K562 (cell line): ENCODE data around the gene GATAD2B. TPM values are rescaled to one million over a fixed set of nuclear protein-coding genes. Genes with fewer than 3 reads are reported as not detected.

ENCODE experiments used
- ATAC-seq: fragments of 200-7000 bp; cut with Tn5 transposase; 3 replicates; pipeline ENCODE4 v1.9.1; 2020; ENCODE audit warnings: moderate library complexity
- BruUV-seq: library from RNA; stranded (reverse); fragments of 400-500 nt; replicated peaks from 2 replicates; lab custom pipeline; 2021; lab: Mats Ljungman, UMichigan
- CTCF ChIA-PET: fragments of 300-600 bp; formaldehyde crosslinking; extraction: SDS; loops from one replicate; lab custom pipeline; 2021; ENCODE audit warnings: low intra/inter-chr PET ratio; lab: Yijun Ruan, JAX
- POLR2A ChIA-PET: fragments of 300-600, 350-650 bp; sonication (Branson Sonifier 250); formaldehyde crosslinking; extraction: SDS; loops from one replicate; lab custom pipeline; 2021; ENCODE audit warnings: antibody characterized with exemption, inconsistent platforms; lab: Yijun Ruan, JAX
- DNase-seq, 4 experiments: peaks; one replicate each; pipeline versions ENCODE4 v3.0.0 to v3.0.0-alpha.2; 2011 to 2018; ENCODE audit warnings: low spot score in 3 of 4, mixed read lengths in 3 of 4; ENCODE audit errors: extremely low read depth in 1 of 4
- FAIRE-seq: peaks from 2 replicates; lab custom pipeline; 2011; peaks lifted over from hg19 to GRCh38; lab: Jason Lieb, UNC
- H2AFZ ChIP-seq: 2 replicates; pipeline ENCODE4 v1.6.0; 2011; ENCODE audit warnings: low read depth, low read length, control low read depth, inconsistent platforms
- H3K27ac ChIP-seq: fragments of 200-600 bp; 3 replicates; pipeline ENCODE4 v1.8.0; 2011; ENCODE audit warnings: low read depth, mild to moderate bottlenecking, control low read depth, inconsistent platforms, low read length, moderate library complexity, mixed read lengths; ENCODE audit errors: extremely low read depth
- H3K27me3 ChIP-seq, 2 experiments: fragments of 300-600 bp in 1 of 2; 2 replicates in 1 of 2; 3 replicates in 1 of 2; pipeline versions ENCODE4 v1.6.0 to v1.8.0; 2011; ENCODE audit warnings: inconsistent platforms in 2 of 2, low read length in 2 of 2, mild to moderate bottlenecking in 1 of 2, mixed read lengths in 1 of 2, moderate library complexity in 1 of 2; ENCODE audit not compliant: control insufficient read depth in 2 of 2, insufficient read depth in 2 of 2
- H3K36me3 ChIP-seq: fragments of 300-600 bp; 3 replicates; pipeline ENCODE4 v1.8.0; 2011; ENCODE audit warnings: mild to moderate bottlenecking, low read length, inconsistent platforms; ENCODE audit not compliant: control insufficient read depth, insufficient read depth
- H3K4me1 ChIP-seq, 2 experiments: fragments of 200-600 bp in 1 of 2; replicated peaks in 1 of 2; 2 replicates in 1 of 2; 3 replicates in 1 of 2; pipeline versions ENCODE4 v1.5.1 to v1.8.0; 2011; ENCODE audit warnings: inconsistent platforms in 2 of 2, low read length in 2 of 2, mild to moderate bottlenecking in 1 of 2, mixed read lengths in 1 of 2, moderate library complexity in 1 of 2; ENCODE audit not compliant: control insufficient read depth in 2 of 2, insufficient read depth in 2 of 2
- H3K4me2 ChIP-seq: 2 replicates; pipeline ENCODE4 v1.6.1; 2011; ENCODE audit warnings: low read length, control low read depth, inconsistent platforms, mixed read lengths; ENCODE audit not compliant: insufficient read depth
- H3K4me3 ChIP-seq: fragments of 200-600 bp; sonication (generic), shearing (Covaris generic); 2 replicates; pipeline ENCODE4 v1.5.1; 2016; ENCODE audit warnings: control low read depth, inconsistent platforms
- H3K79me2 ChIP-seq: fragments of 200-600 bp; 3 replicates; pipeline ENCODE4 v1.8.0; 2011; ENCODE audit warnings: low read length, inconsistent platforms; ENCODE audit not compliant: control insufficient read depth, insufficient read depth
- H3K9ac ChIP-seq, 2 experiments: 2 replicates each; pipeline versions ENCODE4 v1.6.0 to v1.6.1; 2011; ENCODE audit warnings: low read depth in 2 of 2, low read length in 2 of 2, control low read depth in 1 of 2, inconsistent platforms in 1 of 2, mild to moderate bottlenecking in 1 of 2, mixed read lengths in 1 of 2; ENCODE audit not compliant: insufficient read depth in 1 of 2
- H3K9me1 ChIP-seq: one replicate; pipeline ENCODE4 v1.6.0; 2011; ENCODE audit warnings: inconsistent platforms, mild to moderate bottlenecking, low read length, moderate library complexity; ENCODE audit not compliant: control insufficient read depth, insufficient read depth
- H3K9me3 ChIP-seq: replicated peaks from 2 replicates; pipeline ENCODE4 v1.5.1; 2011; ENCODE audit warnings: low read depth, low read length, inconsistent platforms; ENCODE audit not compliant: control insufficient read depth, insufficient read depth
- H4K20me1 ChIP-seq: replicated peaks from 2 replicates; pipeline ENCODE4 v1.6.1; 2011; ENCODE audit warnings: low read length, inconsistent platforms, mixed read lengths; ENCODE audit not compliant: control insufficient read depth, insufficient read depth
- DIDO1 ChIP-seq: fragments of 450-650 bp; IDR thresholded peaks from 2 replicates; pipeline ENCODE4 v1.6.1; 2016; ENCODE audit warnings: low read depth, missing biosample characterization, missing genetic modification characterization
- KAT7 ChIP-seq: sonication (generic); formaldehyde crosslinking; IDR thresholded peaks from 2 replicates; pipeline ENCODE4 v1.8.0; 2022; ENCODE audit warnings: missing genetic modification reagents, mild to moderate bottlenecking, borderline replicate concordance
- LEF1 ChIP-seq: fragments of 450-650 bp; IDR thresholded peaks from 2 replicates; pipeline ENCODE4 v1.6.1; 2016; ENCODE audit warnings: mild to moderate bottlenecking
- PPARD ChIP-seq: fragments of 250-450 bp; sonication (Bioruptor Pico); IDR thresholded peaks from 2 replicates; pipeline ENCODE4 v1.8.0; 2022; ENCODE audit warnings: inconsistent platforms, mild to moderate bottlenecking, moderate library complexity
- SOX6 ChIP-seq: fragments of 450-650 bp; IDR thresholded peaks from 2 replicates; pipeline ENCODE4 v1.6.1; 2014; ENCODE audit warnings: mild to moderate bottlenecking
- TARDBP ChIP-seq: fragments of 450-650 bp; IDR thresholded peaks from 2 replicates; pipeline ENCODE4 v1.6.1; 2016
- TCF7 ChIP-seq: sonication (generic); IDR thresholded peaks from 2 replicates; pipeline ENCODE4 v1.6.1; 2016; ENCODE audit warnings: antibody characterized with exemption, borderline replicate concordance
- ZMIZ1 ChIP-seq, 2 experiments: fragments of 150-350 bp in 1 of 2; IDR thresholded peaks; 2 replicates each; pipeline ENCODE4 v1.6.1; 2012 to 2016; ENCODE audit warnings: low read depth in 2 of 2, low read length in 2 of 2, mild to moderate bottlenecking in 1 of 2, moderate library complexity in 1 of 2
- ZNF184 ChIP-seq: sonication (generic); formaldehyde crosslinking; IDR thresholded peaks from 2 replicates; pipeline ENCODE4 v1.5.0; 2020; ENCODE audit warnings: missing genetic modification reagents
- ZNF282 ChIP-seq: sonication (generic); formaldehyde crosslinking; IDR thresholded peaks from 2 replicates; pipeline ENCODE4 v1.8.1; 2023; ENCODE audit warnings: missing genetic modification reagents
- WGBS: fragments of 100-300 bp; shearing (Covaris generic); methylation state at CpG from one replicate; pipeline ENCODE4 v1.1.6; 2016; ENCODE audit warnings: low coverage, mixed read lengths; ENCODE audit not compliant: insufficient coverage; ENCODE audit errors: missing lambda C conversion rate; 5-methylcytosine and 5-hydroxymethylcytosine counted together
- in situ Hi-C: fragments of 300-500 bp; cut with MboI; formaldehyde crosslinking; loops from 4 replicates; pipeline ENCODE4 v1.15.0; 2018; ENCODE audit warnings: inconsistent platforms, mixed read lengths
- intact Hi-C: fragments of 100-400 bp; cut with micrococcal nuclease; formaldehyde crosslinking; loops from 2 replicates; pipeline ENCODE4 v1.14.2; 2022
- polyA plus RNA-seq, 8 experiments: library from polyadenylated mRNA; depleted of rRNA in 4 of 8; stranded (reverse) in 5 of 8; unstranded in 3 of 8; fragments of >200 nt; fragmentation: Nextera tagmentation in 2 of 8; fragmentation: Illumina TruSeq in 1 of 8; extraction: Ambion mirVana in 2 of 8; extraction: Trizol in 1 of 8; gene quantifications; 2 replicates each; pipeline versions ENCODE4 v1.2.1 to v1.2.3, GENCODE V29; 2011 to 2014; ENCODE audit warnings: inconsistent platforms in 1 of 8, missing spikeins in 1 of 8
- total RNA-seq, 7 experiments: library from RNA; depleted of rRNA in 6 of 7; stranded (reverse); fragments of >200 nt in 6 of 7; fragmentation: Illumina TruSeq in 2 of 7; extraction: Trizol in 2 of 7; gene quantifications; 2 replicates each; pipeline versions ENCODE4 v1.2.1 to v1.2.3, GENCODE V29; 2011 to 2021; ENCODE audit warnings: low replicate concordance in 1 of 7

GATAD2B gene
- total and polyA plus RNA-seq, 9 of the 15 experiments (the other 6 are each of a cell fraction or from before 2014, with no cell fraction given) = 1.5 to 40.2 (median 4.9) TPM

- H3K4me2 ChIP-seq = no peak overlapping the region
- in situ Hi-C loops (no loop called here), intact Hi-C loops (no loop called here)
- ChIA-PET POLR2A (interaction anchor here (0.7 to 1.7 kb wide), 2 partner anchors 10 to 44 kb away, joined by 4 to 5 read pairs; partner anchors contain the start of genes GATAD2B and JTB), CTCF (no interaction called here)
- H3K9me1 ChIP-seq = no peaks in the 10 kb centered on the region
- no peak overlapping the region for H3K4me3 ChIP-seq
- no peak overlapping the region for H3K27ac ChIP-seq
- DNase-seq = no peak
- TF ChIP-seq ZMIZ1 (IDR thresholded peaks at IDR 0.05; ENCODE audit: low read depth in 2 of 2, low read length in 2 of 2) (no peak), SOX6 (no peak), TCF7 (no peak), TARDBP (no peak), KAT7 (CRISPR knock-in tag) (no peak), DIDO1 (tag) (no peak), LEF1 (no peak), PPARD (CRISPR knock-in tag) (no peak), ZNF282 (no peak), ZNF184 (CRISPR knock-in tag) (no peak)
- no peak overlapping the region; a peak in 1 of 4 replicates for H3K9ac ChIP-seq
- H3K36me3 ChIP-seq = peaks cover 76% of the 10 kb centered on the region; the same call in 2 of the 3 replicates
- no TSS peak for BruUV-seq
- H2AFZ ChIP-seq = no peak overlapping the region
- no peaks in the 10 kb centered on the region for H3K9me3 ChIP-seq
- FAIRE-seq = no peak
- WGBS = 98% methylated on average over 9 of the region's 14 CpGs
- no peak for ATAC-seq
- H3K4me1 ChIP-seq = no peaks in the 10 kb centered on the region
- no peaks in the 10 kb centered on the region for H3K79me2 ChIP-seq
- H4K20me1 ChIP-seq = no peaks in the 10 kb centered on the region
- no peaks in the 10 kb centered on the region for H3K27me3 ChIP-seq
Observed at GRCh38 chr1:153933430-153933829, 10.7 kb upstream of the GATAD2B start.
